Dermis microvascular lymphatic vessel endothelial cell (primary cell): Measurements from ENCODE around the gene DIP2C. TPM values are rescaled to one million over a fixed set of nuclear protein-coding genes. Genes with fewer than 3 reads are reported as not detected.
"Not testable (repeated sequence)": the region's sequence is repeated elsewhere in the genome, so short reads cannot be mapped to it uniquely, and the experiment has no call there.

ENCODE experiments used
- DNase-seq, 2 donors: peaks; one replicate each; pipeline versions ENCODE4 v3.0.0 to v3.0.0-alpha.2; 2010; ENCODE audit warnings: low read depth in 2 of 2
- total RNA-seq: library from RNA; depleted of rRNA; stranded (reverse); fragments of >200 nt; gene quantifications from 2 replicates; pipeline ENCODE4 v1.2.1, GENCODE V29; 2014

The DIP2C gene
- total RNA-seq, 1 donor from 2014 or later: 4.5 TPM

DNA sequence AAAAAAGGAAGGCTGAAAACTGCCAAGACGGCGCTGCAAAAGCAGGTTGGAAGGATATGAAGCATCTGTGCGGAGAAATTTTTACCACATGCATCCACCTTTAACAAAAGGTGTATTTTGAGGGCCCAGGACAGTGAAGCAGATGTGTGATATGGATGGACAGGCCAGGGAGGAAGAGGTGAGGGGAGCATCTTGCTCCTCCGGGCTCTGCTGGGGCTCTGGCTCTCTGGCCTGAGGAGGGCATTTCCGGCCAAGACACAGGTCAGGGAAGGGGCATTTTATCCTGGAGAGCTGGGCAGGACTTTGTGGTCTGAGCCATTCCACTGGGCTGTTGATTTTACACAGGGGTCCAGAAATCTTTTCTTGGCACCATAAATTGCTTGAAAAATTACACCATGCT, 379.1 kb downstream of the DIP2C start:
- DNase-seq: no peak

DNA sequence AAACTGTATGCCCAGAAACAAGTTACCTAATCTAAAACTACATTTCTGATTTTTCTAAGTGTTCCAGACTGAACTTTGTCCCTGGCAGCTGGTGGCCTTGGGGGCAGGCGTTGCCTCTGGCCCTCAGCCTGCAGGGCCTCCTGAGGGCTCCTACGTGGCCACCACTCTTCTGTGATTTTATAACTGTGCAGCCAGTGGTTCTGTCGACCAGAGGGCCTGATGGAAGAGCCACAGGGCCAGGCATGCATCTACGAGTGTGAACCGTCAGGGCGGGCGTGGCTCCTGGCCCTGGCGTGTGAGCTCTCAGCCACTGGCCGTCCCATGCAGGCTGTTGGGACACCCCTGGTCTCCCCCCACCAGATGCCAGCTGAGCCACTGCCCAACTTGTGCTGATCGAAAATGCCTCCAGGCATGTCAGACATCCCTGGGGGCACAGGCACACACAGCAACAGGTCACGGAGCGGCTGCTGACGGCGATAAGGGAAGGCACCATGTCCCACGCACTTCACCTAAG, 380.8 kb downstream of the DIP2C start:
- DNase-seq: no peak

DNA sequence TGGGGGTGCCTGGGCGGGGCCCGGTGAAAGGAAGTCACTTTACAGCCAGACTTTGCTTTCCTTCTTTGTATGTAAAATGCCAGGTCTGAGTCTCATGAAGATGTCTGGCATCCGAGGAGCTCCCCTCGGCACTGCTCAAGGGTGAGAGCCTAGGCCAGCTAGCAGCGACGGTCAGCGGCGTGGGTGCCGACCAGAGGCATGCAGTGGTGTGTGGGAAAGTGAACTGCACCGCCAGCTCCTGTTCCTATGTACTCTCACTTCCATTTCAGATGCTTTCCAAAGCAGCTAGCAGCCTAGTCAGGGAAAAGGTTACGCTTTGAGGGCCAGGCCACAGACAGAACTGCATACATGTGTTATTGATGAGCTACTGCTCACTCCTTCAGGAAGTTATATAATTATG, 381.4 kb downstream of the DIP2C start:
- DNase-seq: no peak

DNA sequence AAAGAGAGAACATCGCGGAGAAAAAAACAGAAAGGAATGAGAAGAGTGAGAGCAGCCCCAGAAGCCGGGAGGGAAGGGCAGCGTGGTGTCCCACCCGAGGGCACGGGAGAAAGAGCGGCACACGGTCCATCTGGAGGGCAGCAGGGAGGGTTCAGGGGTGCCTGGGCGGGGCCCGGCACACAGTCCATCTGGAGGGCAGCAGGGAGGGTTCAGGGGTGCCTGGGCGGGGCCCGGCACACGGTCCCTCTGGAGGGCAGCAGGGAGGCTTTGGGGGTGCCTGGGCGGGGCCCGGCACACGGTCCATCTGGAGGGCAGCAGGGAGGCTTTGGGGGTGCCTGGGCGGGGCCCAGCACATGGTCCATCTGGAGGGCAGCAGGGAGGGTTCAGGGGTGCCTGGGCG, 381.8 kb downstream of the DIP2C start:
- DNase-seq: no peak

DNA sequence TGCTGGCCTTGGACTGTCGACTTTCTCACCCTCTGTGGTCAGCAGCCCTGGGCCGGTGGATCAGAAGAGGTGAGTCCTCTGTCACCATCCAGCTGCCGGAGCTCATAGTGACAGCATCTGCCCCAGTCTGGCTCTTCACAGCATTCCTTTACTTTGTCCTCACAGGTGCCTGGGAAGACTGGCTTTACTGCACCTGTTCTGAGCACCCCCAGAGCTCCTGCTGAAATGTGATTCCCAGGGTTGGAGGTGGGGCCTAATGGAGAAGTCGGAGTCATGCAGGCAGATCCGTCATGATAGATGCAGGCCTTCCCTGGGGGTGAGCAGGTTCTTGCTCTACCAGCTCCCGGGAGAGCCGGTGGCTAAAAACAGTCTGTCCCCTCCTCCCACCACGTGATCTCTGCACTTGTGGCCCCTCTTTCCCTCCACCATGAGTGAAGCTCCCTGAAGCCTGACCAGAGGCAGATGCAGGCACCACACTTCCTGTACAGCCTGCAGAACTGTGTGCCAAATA, 382.7 kb downstream of the DIP2C start:
- no peak for DNase-seq

DNA sequence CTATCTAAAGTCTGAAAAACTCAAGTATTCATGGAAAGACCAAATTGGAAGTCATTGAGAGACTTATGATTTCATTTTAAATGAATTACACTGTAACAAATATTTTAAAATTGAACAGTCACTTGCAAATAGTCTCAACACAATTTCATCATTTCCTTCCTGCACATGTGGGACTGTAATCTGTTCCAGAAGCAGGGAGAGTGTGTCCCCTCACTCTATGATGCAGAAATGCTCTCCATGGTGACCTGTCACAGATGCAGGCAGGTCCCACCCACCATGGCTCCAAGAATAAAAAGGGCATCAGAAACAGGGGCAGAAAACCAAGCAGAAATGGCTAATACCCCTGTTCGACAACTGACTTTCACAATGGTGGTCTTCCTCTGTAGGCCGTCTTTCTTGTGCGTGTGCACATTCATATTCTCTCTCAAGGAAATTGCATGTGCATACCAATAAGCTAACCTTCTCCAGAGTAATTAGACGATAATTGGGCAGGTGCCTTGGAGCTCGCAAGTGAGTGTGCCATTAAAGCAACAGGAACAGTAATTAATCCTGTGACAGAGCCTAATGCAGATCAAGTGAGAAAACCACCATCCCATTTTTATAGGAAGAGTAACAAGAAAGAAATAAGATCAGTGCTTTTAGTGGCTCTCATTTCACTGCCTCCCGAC, 383.3 kb downstream of the DIP2C start:
- DNase-seq: peak; percentile 7 to 30

DNA sequence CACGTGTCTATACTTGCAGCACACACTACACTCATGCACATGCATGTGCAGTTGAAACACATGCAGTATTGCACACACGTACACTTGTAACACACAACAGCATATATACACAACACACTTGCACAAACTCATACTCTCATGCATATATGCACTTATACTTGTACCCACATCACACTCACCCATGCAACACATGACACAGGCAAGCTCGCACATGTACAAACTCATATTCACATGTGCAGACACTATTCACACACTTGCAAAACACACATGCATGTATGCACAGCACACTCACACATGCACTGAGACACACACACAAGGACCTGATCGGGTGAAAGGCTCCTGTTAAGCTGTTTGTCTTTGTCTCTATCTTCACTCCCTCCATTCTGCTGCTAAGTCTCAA, 384.4 kb downstream of the DIP2C start:
- no peak for DNase-seq

DNA sequence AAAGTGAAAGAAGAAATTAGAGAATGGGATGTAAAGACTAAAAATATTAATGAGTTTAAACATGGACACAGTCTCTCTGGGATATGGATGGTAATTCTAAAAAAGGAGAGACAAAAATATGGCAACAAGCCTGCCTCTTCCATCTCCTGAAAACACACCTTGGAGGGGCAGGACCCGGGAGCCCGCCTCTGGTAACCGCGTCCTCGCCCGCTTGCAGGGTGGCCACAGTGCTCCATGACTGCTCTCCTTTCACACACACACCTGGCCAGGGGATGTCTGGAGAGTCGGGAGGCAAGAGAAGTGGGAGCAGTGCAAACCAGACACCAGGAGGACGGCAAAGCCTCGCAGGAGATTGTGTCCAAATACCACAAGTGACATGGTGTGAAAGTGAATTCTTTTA, 387.9 kb downstream of the DIP2C start:
- no peak for DNase-seq

DNA sequence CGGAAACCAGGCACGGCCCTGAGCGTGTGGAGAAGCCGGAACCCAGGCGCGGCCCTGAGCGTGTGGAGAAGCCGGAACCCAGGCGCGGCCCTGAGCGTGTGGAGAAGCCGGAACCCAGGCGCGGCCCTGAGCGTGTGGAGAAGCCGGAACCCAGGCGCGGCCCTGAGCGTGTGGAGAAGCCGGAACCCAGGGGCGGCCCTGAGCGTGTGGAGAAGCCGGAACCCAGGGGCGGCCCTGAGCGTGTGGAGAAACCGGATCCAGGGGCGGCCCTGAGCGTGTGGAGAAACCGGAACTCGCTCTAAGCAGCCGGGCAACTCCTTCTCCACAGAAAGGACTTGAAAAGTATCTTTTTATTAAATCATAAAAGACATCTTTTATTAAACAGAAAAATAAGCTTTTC, 388.9 kb downstream of the DIP2C start:
- DNase-seq: not testable (repeated sequence)

DNA sequence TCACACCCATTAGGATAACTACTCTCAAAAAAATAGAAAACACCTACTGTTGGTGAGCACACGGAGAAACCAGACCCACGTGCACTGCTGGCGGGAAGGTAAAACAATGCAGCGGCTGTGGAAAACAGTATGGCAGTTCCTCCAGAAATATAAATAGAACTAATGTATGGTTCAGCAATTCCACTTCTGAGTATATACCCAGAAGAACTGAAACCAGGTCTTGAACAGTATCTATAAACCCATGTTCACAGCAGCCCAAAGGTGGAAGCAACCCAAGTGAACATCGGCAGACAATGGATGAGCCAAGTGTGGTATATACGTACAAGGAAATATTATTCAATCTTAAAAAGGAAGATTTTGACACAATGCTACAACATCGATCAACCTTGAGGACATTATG, 389.5 kb downstream of the DIP2C start:
- no peak for DNase-seq

DNA sequence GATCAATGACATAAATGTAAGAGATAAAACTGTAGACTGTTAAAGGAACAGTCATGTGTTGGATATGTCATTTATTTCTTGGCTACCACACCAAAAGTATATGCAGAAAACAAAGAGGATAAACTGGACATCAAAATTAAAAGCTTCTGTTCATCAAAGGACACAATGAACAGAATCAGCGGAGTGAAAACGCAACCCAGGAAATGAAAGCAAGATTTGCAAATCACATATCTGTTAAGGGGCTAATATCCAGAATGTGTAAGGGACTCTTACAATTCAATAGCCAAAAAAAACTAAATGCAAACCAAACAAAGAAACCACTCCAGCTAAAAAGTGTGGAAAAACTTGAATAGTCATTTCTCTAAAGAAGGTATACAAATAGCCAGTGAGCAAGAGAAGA, 390.0 kb downstream of the DIP2C start:
- no peak for DNase-seq

DNA sequence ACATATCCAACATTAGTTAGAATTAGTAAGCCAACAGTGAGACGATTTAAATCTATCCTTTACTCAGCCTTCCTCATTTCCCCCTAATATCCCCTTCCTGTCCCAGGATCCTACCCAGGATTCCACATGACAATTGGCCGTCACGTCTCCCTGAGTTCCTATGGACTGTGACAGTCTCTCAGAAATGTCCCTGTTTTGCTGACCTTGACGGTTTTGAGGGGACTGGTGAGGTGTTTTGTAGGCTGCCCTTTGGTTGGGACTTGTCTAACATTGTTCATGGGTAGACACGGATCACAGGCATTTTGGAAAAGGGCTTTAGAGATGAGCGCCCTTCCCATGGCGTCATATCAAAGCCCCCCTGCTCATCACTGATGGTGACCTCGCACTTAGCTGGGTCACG, 391.4 kb downstream of the DIP2C start:
- DNase-seq: peak in 1 of 2 donors; percentile 7

DNA sequence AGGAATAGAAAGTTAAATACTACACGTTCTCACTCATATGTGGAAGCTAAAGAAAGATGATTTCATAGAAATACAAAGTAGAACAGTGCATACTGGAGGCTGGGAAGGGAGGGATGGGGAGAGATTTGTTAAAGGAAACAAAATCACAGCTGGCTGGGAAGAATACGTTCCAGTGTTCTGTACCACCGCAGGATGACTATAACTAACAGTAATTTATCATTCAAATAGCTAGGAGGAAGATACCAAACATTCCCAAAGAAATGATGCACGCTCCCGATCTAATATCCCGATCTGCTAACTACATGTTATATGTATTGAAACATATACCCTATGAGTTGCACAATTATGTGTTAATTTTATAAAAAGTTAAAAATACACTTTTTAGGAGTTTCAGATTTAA, 391.9 kb downstream of the DIP2C start:
- DNase-seq: no peak

DNA sequence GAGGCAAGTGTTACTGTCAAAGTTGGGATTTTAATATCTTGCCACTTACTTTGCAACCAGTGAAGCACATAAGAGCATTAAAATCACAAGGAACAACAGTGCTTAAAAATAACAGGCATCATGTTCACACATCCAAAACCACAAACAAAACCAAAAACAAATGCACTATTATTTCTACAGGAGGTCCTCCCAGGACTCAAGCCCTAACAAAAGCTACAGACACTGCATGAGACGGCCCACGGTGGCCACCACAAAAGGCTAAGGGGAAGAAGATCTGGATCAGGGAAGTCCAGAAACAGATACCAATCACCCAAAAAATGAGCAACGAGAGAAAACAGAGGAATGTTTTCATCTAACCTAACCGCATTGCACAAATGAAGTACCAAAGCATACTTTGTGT, 395.8 kb downstream of the DIP2C start:
- DNase-seq: no peak

DNA sequence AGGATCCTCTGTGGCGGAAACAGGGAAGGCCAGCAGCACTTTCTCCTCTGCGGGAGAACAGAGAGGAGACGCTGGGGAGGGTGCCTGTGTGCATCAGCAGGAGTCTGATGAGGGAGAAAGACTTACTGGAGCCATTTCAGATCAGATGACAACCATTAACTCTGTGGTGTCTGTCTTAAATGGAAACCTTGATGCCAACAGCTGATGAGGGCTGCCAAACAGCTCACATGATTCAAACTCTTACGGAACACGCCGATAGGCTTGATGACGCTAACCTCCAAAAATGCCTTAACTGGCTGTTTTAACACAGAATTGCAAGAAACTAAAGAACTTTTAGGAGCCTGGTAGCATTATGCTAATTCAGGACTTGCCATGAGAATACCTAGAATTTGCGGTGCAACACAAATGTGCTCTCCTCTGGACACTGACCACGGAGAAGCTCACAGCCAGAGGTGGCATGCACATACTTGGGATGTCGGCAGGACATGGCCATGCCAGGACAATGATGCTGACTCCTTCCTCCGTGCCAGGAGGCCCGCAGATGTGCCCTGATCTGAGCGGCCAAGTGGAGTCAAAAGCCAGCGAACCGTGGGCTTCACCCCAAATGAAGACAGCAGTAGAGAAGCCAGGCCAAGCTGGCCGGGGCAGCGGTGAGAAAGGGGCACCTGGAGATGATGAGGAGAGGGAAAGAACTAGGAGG, 399.3 kb downstream of the DIP2C start:
- DNase-seq: no peak

DNA sequence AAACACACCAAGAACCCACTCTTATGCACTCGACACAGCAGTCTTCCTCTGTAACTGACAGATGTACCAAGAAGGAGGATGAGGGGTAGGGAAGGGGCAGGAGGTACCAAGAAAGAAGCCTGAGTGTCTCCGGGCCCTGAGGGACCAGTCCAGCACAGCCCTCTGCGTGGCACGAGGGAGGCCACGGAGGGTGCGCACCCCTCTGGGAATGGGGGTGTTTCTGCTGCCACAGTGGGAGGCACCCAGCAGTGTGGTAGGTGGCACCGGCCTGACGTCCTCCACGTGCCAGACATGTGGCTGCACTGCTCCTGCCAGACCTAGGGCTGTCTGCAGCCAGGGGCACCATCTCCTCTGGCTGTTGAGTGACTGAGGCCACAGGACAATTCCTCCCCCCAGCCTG, 399.9 kb downstream of the DIP2C start:
- DNase-seq: no peak

DNA sequence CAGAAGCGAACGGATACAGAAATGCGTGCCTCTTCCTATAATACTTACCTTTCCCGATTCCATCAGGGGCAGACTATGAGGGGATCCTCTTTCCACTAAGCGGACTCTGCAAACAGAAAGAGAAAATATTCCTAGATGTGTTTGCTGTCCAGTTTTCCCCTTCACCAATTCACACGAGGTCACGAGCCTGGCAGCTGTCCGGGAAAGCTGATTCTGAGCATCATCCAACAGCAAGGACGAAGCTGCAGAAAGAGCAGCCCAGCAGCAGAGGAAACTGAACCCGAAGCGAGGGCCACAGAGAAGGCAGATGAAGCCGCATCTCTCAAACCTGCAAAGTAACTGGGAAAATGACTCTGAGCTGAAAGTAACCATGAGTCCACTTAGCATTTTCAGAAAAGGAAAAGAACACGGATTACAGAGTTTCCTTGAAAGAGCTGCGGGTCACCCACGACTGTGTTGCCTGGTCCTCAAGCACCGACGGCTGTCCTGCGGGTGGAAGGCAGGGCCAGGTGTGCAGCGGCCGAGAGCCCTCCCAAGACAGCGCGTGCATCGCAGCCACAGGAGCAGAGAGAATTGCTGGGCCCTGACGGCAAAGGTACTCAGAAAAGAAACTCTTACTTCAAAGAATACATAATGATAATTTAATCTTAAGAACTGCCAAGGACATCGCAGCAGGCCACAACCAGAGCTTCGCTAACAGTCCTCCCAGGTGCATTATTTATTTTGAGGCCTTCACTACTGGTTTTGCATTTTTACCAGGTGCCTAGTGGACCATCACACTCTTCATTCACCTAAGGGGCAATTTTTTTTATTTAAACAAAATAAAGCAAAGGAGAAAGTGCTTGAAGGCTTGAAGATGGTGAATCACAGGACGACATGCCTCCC, 400.9 kb downstream of the DIP2C start:
- no peak for DNase-seq

DNA sequence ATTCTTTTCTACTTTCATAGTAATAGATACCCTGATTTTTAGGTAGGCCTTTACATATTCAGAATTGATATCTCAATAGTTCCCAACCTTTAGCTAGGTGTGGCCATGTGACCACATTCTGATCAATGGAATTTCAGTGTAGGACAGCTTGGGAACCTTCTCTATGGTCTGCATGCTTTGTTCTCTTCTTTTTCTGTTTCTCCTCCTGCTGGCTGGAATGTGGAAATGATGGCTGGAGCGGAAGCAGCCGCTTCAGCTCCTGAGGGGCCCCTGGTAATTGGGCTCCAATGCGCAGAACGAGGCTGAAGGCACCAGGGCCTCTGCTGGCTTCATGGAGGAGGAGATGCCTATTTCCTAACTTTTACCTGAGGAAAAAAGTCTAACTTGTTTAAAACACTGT, 401.7 kb downstream of the DIP2C start:
- DNase-seq: no peak

DNA sequence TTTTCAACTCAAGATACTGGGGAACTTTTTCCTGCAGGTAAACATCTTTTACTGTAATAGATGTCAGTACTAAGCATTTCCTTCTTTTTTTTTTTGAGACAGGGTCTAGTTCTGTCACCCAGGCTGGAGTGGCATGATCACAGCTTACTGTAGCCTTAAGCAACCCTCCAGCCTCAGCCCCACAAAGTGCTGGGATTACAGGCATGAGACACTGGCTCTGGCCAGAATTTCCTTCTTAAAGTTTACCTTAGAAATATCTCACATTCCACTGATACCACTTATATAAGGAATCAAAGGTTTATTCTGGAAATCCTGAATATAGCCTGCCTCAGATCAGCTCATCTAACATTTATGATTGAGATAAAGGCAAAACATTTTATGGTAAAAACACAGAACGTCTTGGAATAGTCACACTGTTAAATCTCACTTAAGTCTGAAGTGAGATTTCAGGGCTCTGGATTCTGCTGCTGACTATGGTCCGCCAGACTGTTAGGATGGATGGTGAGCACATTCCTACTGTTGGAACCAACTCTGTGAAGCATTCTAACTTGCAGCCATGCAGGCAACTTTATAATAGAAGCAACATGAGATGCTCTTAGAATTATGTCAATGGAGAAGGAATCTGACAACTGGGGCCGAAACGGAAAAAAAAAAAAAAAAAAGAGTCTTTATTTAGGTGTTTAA, 402.3 kb downstream of the DIP2C start:
- DNase-seq: no peak

DNA sequence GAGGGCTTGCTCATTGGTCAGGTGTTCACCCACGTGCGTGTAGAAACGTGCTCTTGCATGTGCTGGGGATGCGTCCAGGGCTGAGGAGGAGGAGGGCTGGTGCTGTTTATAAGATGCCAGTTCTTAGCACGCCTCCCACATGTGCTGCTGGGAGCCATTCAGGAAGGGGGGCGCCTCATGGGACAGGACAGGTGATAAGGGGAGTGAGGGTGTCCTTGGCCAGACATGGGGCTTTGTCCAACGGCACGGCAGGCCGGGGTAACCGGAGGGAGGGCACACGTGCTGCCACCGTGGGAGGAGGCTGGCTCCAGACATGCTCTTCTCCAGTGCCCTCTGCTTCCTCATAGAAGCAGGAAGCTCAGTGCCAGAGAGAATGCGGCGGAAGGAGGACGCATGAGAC, 404.3 kb downstream of the DIP2C start:
- DNase-seq: no peak

DNA sequence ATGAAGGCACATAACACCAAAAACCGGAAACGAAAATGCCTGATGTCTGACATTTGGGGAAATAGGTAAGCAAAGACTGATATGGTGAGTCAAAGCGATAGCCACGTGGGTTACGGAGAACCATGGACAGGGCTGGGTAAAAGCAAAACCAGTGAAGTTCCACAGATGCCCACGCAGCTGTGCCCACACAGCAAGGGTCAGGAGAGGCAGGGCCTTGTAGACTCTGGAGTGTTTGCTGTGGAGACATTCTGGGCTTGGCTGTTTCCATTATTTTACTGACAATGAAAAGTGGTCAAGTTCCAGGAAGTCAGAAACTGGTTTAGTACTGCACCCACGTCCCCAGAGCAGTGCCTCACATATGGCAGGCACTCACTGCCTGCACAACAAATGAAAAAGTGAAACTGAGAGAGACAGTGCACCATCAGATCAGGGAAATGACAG, 405.5 kb downstream of the DIP2C start:
- no peak for DNase-seq

DNA sequence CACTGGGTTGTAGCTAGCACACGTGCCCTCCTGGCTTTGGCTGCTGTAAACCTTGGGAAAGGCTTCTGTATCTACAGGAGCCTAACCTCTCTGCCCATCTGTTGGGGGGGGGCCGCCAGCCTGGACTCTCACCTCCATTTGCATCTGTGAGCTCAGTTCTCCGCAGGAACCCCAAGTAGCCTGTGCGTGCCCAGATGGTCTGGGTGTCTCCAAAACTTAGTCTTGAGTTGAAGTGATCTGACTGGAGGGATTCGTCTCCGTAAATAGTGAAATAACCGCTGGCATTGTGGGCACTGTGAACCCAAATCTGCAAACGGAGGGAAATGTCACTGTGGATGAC, 406.4 kb downstream of the DIP2C start:
- no peak for DNase-seq
